HepG2 (cell line): ENCODE results near the gene SPAG5. TPM values are rescaled to one million over a fixed set of nuclear protein-coding genes. Genes with fewer than 3 reads are reported as not detected.

Source experiments
- ATAC-seq: fragments of 200-7000 bp; cut with Tn5 transposase; 3 replicates; pipeline ENCODE4 v1.9.1; 2020; ENCODE audit warnings: mild to moderate bottlenecking, moderate library complexity
- BruUV-seq: library from RNA; stranded (reverse); fragments of 400-500 nt; replicated peaks from 2 replicates; lab custom pipeline; 2021; lab: Mats Ljungman, UMichigan
- CTCF ChIA-PET: fragments of 300-600 bp; formaldehyde crosslinking; extraction: SDS; loops from one replicate; lab custom pipeline; 2021; ENCODE audit warnings: low total read pairs, inconsistent platforms, low intra/inter-chr PET ratio; lab: Yijun Ruan, JAX
- POLR2A ChIA-PET: fragments of 350-600 bp; sonication (Branson Sonifier 250); formaldehyde crosslinking; loops from one replicate; lab custom pipeline; 2020; ENCODE audit warnings: antibody characterized with exemption, inconsistent platforms; lab: Yijun Ruan, JAX
- DNase-seq: peaks from one replicate; pipeline ENCODE4 v3.0.0-alpha.2; 2015; ENCODE audit warnings: low spot score
- FAIRE-seq: peaks from 3 replicates; lab custom pipeline; 2011; peaks lifted over from hg19 to GRCh38; lab: Jason Lieb, UNC
- H2AFZ ChIP-seq: one replicate; pipeline ENCODE4 v1.6.1; 2011; ENCODE audit warnings: low read length, inconsistent platforms
- H3K27ac ChIP-seq: fragments of 300-600 bp; 3 replicates; pipeline ENCODE4 v1.8.0; 2011; ENCODE audit warnings: mixed run types, mild to moderate bottlenecking, mixed read lengths, low read length, inconsistent platforms; ENCODE audit not compliant: insufficient read depth; ENCODE audit errors: extremely low read length
- H3K27me3 ChIP-seq, 2 experiments: fragments of 200-600 bp in 1 of 2; 2 replicates in 1 of 2; 3 replicates in 1 of 2; pipeline versions ENCODE4 v1.6.0 to v1.8.0; 2011; ENCODE audit warnings: low read length in 2 of 2, mild to moderate bottlenecking in 2 of 2, moderate library complexity in 2 of 2, inconsistent platforms in 1 of 2; ENCODE audit not compliant: insufficient read depth in 2 of 2, control insufficient read depth in 1 of 2
- H3K36me3 ChIP-seq, 2 experiments: fragments of 200-600 bp in 1 of 2; replicated peaks in 1 of 2; 2 replicates in 1 of 2; 3 replicates in 1 of 2; pipeline versions ENCODE4 v1.5.1 to v1.8.0; 2011; ENCODE audit warnings: low read length in 2 of 2, inconsistent platforms in 1 of 2; ENCODE audit not compliant: insufficient read depth in 2 of 2, control insufficient read depth in 1 of 2
- H3K4me1 ChIP-seq: 2 replicates; pipeline ENCODE4 v1.5.1; 2012; ENCODE audit warnings: low read length, inconsistent platforms; ENCODE audit not compliant: insufficient read depth
- H3K4me2 ChIP-seq: 2 replicates; pipeline ENCODE4 v1.6.0; 2011; ENCODE audit warnings: low read depth, low read length, inconsistent platforms
- H3K4me3 ChIP-seq, 3 experiments: fragments of 200-600 bp in 1 of 3; sonication (generic), shearing (Covaris generic) in 1 of 3; replicated peaks in 1 of 3; 2 replicates each; pipeline ENCODE4 v1.5.1; 2011 to 2016; ENCODE audit warnings: low read length in 3 of 3, inconsistent platforms in 2 of 3, low read depth in 2 of 3, mild to moderate bottlenecking in 2 of 3, control low read depth in 1 of 3, mixed read lengths in 1 of 3; ENCODE audit not compliant: insufficient read depth in 1 of 3
- H3K79me2 ChIP-seq: one replicate; pipeline ENCODE4 v1.6.1; 2011; ENCODE audit warnings: low read length, inconsistent platforms; ENCODE audit not compliant: insufficient read depth
- H3K9ac ChIP-seq: 2 replicates; pipeline ENCODE4 v1.6.0; 2011; ENCODE audit warnings: mild to moderate bottlenecking, low read depth, low read length, inconsistent platforms; ENCODE audit not compliant: insufficient read depth
- H3K9me3 ChIP-seq: 2 replicates; pipeline ENCODE4 v1.5.1; 2012; ENCODE audit warnings: mild to moderate bottlenecking, low read length
- H4K20me1 ChIP-seq: 2 replicates; pipeline ENCODE4 v1.6.0; 2011; ENCODE audit warnings: inconsistent platforms, mild to moderate bottlenecking, low read length, moderate library complexity; ENCODE audit not compliant: insufficient read depth
- AGO1 ChIP-seq: fragments of 200-400 bp; formaldehyde crosslinking; IDR thresholded peaks from 2 replicates; pipeline ENCODE4 v1.6.1; 2017; ENCODE audit warnings: mild to moderate bottlenecking, low read depth, low read length, moderate library complexity; ENCODE audit not compliant: poor library complexity, severe bottlenecking
- FLYWCH1 ChIP-seq: sonication (generic); formaldehyde crosslinking; IDR thresholded peaks from 2 replicates; pipeline ENCODE4 v1.8.1; 2023; ENCODE audit warnings: mild to moderate bottlenecking, missing genetic modification reagents
- FOXO1 ChIP-seq: sonication (generic); formaldehyde crosslinking; IDR thresholded peaks from 2 replicates; pipeline ENCODE4 v1.4.0; 2020; ENCODE audit warnings: missing genetic modification reagents
- MIXL1 ChIP-seq: IDR thresholded peaks from 2 replicates; pipeline ENCODE4 v1.6.1; 2016
- NCOA1 ChIP-seq: sonication (generic); formaldehyde crosslinking; IDR thresholded peaks from 2 replicates; pipeline ENCODE4 v1.9.0; 2021; ENCODE audit warnings: missing genetic modification reagents
- SMARCC2 ChIP-seq: fragments of 450-650 bp; IDR thresholded peaks from 2 replicates; pipeline ENCODE4 v1.6.1; 2017; ENCODE audit warnings: antibody characterized with exemption, mild to moderate bottlenecking
- XRCC5 ChIP-seq: fragments of 200-400 bp; formaldehyde crosslinking; optimal IDR thresholded peaks from 2 replicates; pipeline ENCODE3; 2017; ENCODE audit warnings: mild to moderate bottlenecking, low read length
- ZC3H13 ChIP-seq: sonication (generic); formaldehyde crosslinking; IDR thresholded peaks from 2 replicates; pipeline ENCODE4 v1.8.1; 2023; ENCODE audit warnings: mild to moderate bottlenecking, missing genetic modification reagents, moderate library complexity
- ZNF615 ChIP-seq: sonication (generic); formaldehyde crosslinking; IDR thresholded peaks from 2 replicates; pipeline ENCODE4 v1.5.0; 2020; ENCODE audit warnings: mild to moderate bottlenecking, missing genetic modification reagents, borderline replicate concordance
- WGBS: methylation state at CpG from one replicate; pipeline ENCODE4 v1.1.6; 2017; ENCODE audit warnings: low lambda C conversion rate; 5-methylcytosine and 5-hydroxymethylcytosine counted together
- in situ Hi-C: cut with HindIII; loops from 2 replicates; pipeline ENCODE4 v1.10.0; 2017; ENCODE audit warnings: low pct_unique_long_range_greater_than_20kb; ENCODE audit not compliant: extremely low pct_ligation_motif_present
- intact Hi-C: fragments of 100-400 bp; cut with micrococcal nuclease; formaldehyde crosslinking; loops from one replicate; pipeline ENCODE4 v1.10.0; 2022; ENCODE audit not compliant: unreplicated experiment
- polyA plus RNA-seq, 8 experiments: library from polyadenylated mRNA; depleted of rRNA in 3 of 8; stranded (reverse) in 7 of 8; unstranded in 1 of 8; fragments of >200 nt; fragmentation: Illumina TruSeq in 4 of 8; extraction: Trizol in 4 of 8; gene quantifications; 2 replicates each; pipeline versions ENCODE4 v1.2.1 to v1.2.3, GENCODE V29; 2011 to 2016; ENCODE audit warnings: low read depth in 4 of 8, missing spikeins in 1 of 8, mixed read lengths in 1 of 8; ENCODE audit not compliant: insufficient read depth in 1 of 8
- total RNA-seq, 5 experiments: library from RNA; depleted of rRNA; stranded (reverse); fragments of >200 nt; fragmentation: Illumina TruSeq; extraction: Trizol; gene quantifications; 2 replicates each; pipeline ENCODE4 v1.2.3, GENCODE V29; 2016; ENCODE audit warnings: low read depth in 1 of 5

SPAG5 gene
- total and polyA plus RNA-seq, 2 of the 13 experiments (the other 11 are each of a cell fraction or from before 2014, with no cell fraction given): 41.4 to 98.0 TPM

DNA sequence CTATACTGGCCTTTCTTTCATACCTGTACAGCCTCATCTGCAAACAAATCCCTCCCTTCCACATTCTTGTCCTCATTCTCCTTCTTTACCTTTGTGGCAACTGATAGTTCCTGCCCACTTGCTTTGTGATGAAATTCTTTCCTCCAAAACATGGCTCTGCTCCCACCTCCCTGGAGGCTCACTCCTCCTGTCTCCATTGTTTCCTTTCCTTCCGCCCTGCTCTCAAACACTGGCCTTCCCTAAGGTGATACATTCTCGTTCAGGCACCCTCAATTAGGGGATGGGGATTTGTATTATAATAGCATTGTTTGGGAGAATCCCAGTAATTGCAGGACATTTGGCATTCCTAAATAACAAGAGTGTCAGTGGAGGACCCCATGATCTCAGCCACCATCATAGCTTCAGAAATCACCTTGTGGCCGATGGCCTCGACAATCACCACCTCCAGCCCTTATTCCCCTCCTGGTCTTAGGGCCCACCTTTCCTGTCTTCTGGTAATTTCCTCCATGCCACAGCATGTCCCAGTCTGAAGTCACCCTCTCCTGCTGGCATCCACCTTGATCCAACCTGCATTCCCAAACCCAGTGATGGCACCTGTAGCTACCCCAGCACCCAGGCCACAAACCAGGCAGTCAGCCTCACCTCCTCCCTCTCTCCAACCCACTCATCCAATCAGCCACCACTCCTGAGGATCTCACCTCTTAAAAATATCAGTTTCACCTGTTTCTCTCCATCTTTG lies 54.3 kb downstream of the SPAG5 start:
- H3K4me3 ChIP-seq: no peak overlapping the region
- no peak overlapping the region for H3K9ac ChIP-seq
- intact Hi-C loops: no loop called here
- no peaks in the 10 kb centered on the region for H3K36me3 ChIP-seq
- H3K27ac ChIP-seq: no peak overlapping the region
- no peak for DNase-seq
- H3K9me3 ChIP-seq: no peaks in the 10 kb centered on the region
- ChIA-PET POLR2A (no interaction called here), CTCF (no interaction called here)
- TF ChIP-seq NCOA1 (CRISPR knock-in tag) (no peak), MIXL1 (CRISPR knock-in tag) (no peak), ZC3H13 (CRISPR knock-in tag) (no peak), XRCC5 (no peak), FLYWCH1 (CRISPR knock-in tag) (no peak), AGO1 (no peak), ZNF615 (CRISPR knock-in tag) (no peak)
- no peaks in the 10 kb centered on the region for H4K20me1 ChIP-seq
- no peaks in the 10 kb centered on the region for H3K27me3 ChIP-seq
- no TSS peak for BruUV-seq
- no peak overlapping the region for H2AFZ ChIP-seq
- H3K4me1 ChIP-seq: 0 out of 2 replicates have a peak, but pooled peaks cover 5% of the 10 kb centered on the region
- no peaks in the 10 kb centered on the region for H3K79me2 ChIP-seq
- no peak for ATAC-seq
- in situ Hi-C loops: no loop called here
- no peak for FAIRE-seq
- WGBS: 45% methylated on average over 4 of the region's 4 CpGs
- no peak overlapping the region for H3K4me2 ChIP-seq

GRCh38 chr17:28541439-28541838 lies 57.4 kb downstream of the SPAG5 start:
- Histone ChIP-seq H3K4me2 (no peak overlapping the region), H3K36me3 (no peaks in the 10 kb centered on the region), H3K27ac (no peak overlapping the region), H3K79me2 (no peaks in the 10 kb centered on the region), H3K27me3 (peaks cover 3 to 13% of the 10 kb centered on the region in 2 experiments; a peak in 4 of 5 replicates), H4K20me1 (no peaks in the 10 kb centered on the region), H3K9ac (no peak overlapping the region), H3K4me3 (no peak overlapping the region), H3K9me3 (no peaks in the 10 kb centered on the region), H2AFZ (no peak overlapping the region), H3K4me1 (peaks cover 6% of the 10 kb centered on the region)
- no peak for DNase-seq
- TF ChIP-seq SMARCC2 (no peak), FOXO1 (no peak)
- ChIA-PET CTCF (interaction anchor here (1.1 to 2.3 kb wide), 3 partner anchors 45 to 53 kb away, joined by 3 to 45 read pairs (median 3); no protein-coding TSS in a partner anchor), POLR2A (no interaction called here)
- intact Hi-C loops (no loop called here), in situ Hi-C loops (no loop called here)
- ATAC-seq: no peak
- BruUV-seq: no TSS peak
- no peak for FAIRE-seq
- WGBS: 13% methylated on average over 4 of the region's 4 CpGs
